ENCODE data around the gene FRZB.
A peak's percentile ranks its signal among the peaks of the same experiment; 100 is the strongest.
"Not testable (repeated sequence)": the region's sequence is repeated elsewhere in the genome, so short reads cannot be mapped to it uniquely, and the experiment has no call there.

FRZB gene

GRCh38 chr2:182890773-182891378 lies 24.4 kb upstream of the FRZB start:
- DNase-seq (ENCODE audit: low read depth) = no peak

- no peak for DNase-seq (ENCODE audit: low read depth)
These were observed 23.9 kb upstream of the FRZB start for GRCh38 chr2:182890305-182890704.

- no peak for DNase-seq (ENCODE audit: low read depth)
These were observed 21.4 kb upstream of the FRZB start for GRCh38 chr2:182887753-182888415.

GRCh38 chr2:182887093-182887492 lies 20.7 kb upstream of the FRZB start:
- no peak for DNase-seq (ENCODE audit: low read depth)

GRCh38 chr2:182885771-182886170 lies 19.3 kb upstream of the FRZB start:
- DNase-seq (ENCODE audit: low read depth) = no peak

GRCh38 chr2:182883451-182883850 lies 17.0 kb upstream of the FRZB start:
- no peak for DNase-seq (ENCODE audit: low read depth)

- DNase-seq (ENCODE audit: low read depth) = not testable (repeated sequence)
These were observed 13.7 kb upstream of the FRZB start for GRCh38 chr2:182880100-182880499.

GRCh38 chr2:182876653-182877052 lies 10.2 kb upstream of the FRZB start:
- DNase-seq (ENCODE audit: low read depth) = not testable (repeated sequence)

- no peak for DNase-seq (ENCODE audit: low read depth)
These were observed 3.8 kb upstream of the FRZB start for GRCh38 chr2:182870227-182870626.

- DNase-seq (ENCODE audit: low read depth) = no peak
These were observed 1.8 kb upstream of the FRZB start for GRCh38 chr2:182868054-182868796.

GRCh38 chr2:182867426-182868053 lies 1.1 kb upstream of the FRZB start:
- DNase-seq (ENCODE audit: low read depth) = no peak

GRCh38 chr2:182866095-182866460 lies 359 bp downstream of the FRZB start:
- DNase-seq (ENCODE audit: low read depth) = no peak

- DNase-seq (ENCODE audit: low read depth) = no peak
These were observed 1.4 kb downstream of the FRZB start for GRCh38 chr2:182864949-182865570.

- DNase-seq (ENCODE audit: low read depth) = no peak
These were observed 2.8 kb downstream of the FRZB start for GRCh38 chr2:182863642-182864041.

GRCh38 chr2:182862091-182862490 lies 4.3 kb downstream of the FRZB start:
- no peak for DNase-seq (ENCODE audit: low read depth)

GRCh38 chr2:182860858-182861257 lies 5.6 kb downstream of the FRZB start:
- DNase-seq (ENCODE audit: low read depth) = no peak

GRCh38 chr2:182858671-182859070 lies 7.8 kb downstream of the FRZB start:
- DNase-seq (ENCODE audit: low read depth) = peak; percentile 47

GRCh38 chr2:182855376-182855775 lies 11.1 kb downstream of the FRZB start:
- DNase-seq (ENCODE audit: low read depth) = no peak

GRCh38 chr2:182854375-182855105 lies 11.9 kb downstream of the FRZB start:
- DNase-seq (ENCODE audit: low read depth) = no peak

- DNase-seq (ENCODE audit: low read depth) = no peak
These were observed 13.6 kb downstream of the FRZB start for GRCh38 chr2:182852801-182853200.

GRCh38 chr2:182852090-182852489 lies 14.3 kb downstream of the FRZB start:
- DNase-seq (ENCODE audit: low read depth) = no peak
